Calu3 (cell line): ENCODE results near the gene NAB2. TPM values are rescaled to one million over a fixed set of nuclear protein-coding genes. Genes with fewer than 3 reads are reported as not detected.

Experiments
- BruUV-seq: library from RNA; stranded (reverse); fragments of 400-500 nt; replicated peaks from 2 replicates; lab custom pipeline; 2021; lab: Mats Ljungman, UMichigan
- CTCF ChIA-PET: fragments of 300-600 bp; sonication (Branson Sonifier 250); formaldehyde crosslinking; loops from one replicate; lab custom pipeline; 2022; ENCODE audit warnings: antibody characterized with exemption; lab: Charles Lee
- DNase-seq: peaks from one replicate; pipeline ENCODE4 v3.0.0; 2022
- H3K27ac Mint-ChIP-seq: one replicate; pipeline ENCODE4 v1.8.0; 2022; ENCODE audit warnings: mixed read lengths; ENCODE audit not compliant: unreplicated experiment
- H3K27me3 Mint-ChIP-seq: one replicate; pipeline ENCODE4 v1.8.0; 2022; ENCODE audit warnings: mixed read lengths; ENCODE audit not compliant: unreplicated experiment
- H3K36me3 Mint-ChIP-seq: one replicate; pipeline ENCODE4 v1.8.0; 2022; ENCODE audit warnings: mild to moderate bottlenecking, moderate library complexity, mixed read lengths; ENCODE audit not compliant: insufficient read depth, unreplicated experiment
- H3K4me1 Mint-ChIP-seq: one replicate; pipeline ENCODE4 v1.8.0; 2022; ENCODE audit warnings: mild to moderate bottlenecking, low read depth, mixed read lengths; ENCODE audit not compliant: unreplicated experiment
- H3K4me3 Mint-ChIP-seq: one replicate; pipeline ENCODE4 v1.8.0; 2022; ENCODE audit warnings: mild to moderate bottlenecking, low read depth, moderate library complexity, mixed read lengths; ENCODE audit not compliant: unreplicated experiment
- H3K9me3 Mint-ChIP-seq: one replicate; pipeline ENCODE4 v1.8.0; 2022; ENCODE audit warnings: low read depth, mixed read lengths; ENCODE audit not compliant: unreplicated experiment
- intact Hi-C: fragments of 100-400 bp; cut with micrococcal nuclease; formaldehyde crosslinking; loops from one replicate; pipeline ENCODE4 v1.10.0; 2022; ENCODE audit not compliant: unreplicated experiment
- total RNA-seq: library from RNA; stranded (reverse); gene quantifications from 2 replicates; pipeline ENCODE4 v1.2.3, GENCODE V29; 2022
- TF ChIP-seq, protein P1 (sequence below): fragments of 200-600 bp; IDR thresholded peaks from one replicate; pipeline ENCODE4 v1.8.0; 2022; ENCODE audit warnings: antibody characterized with exemption; ENCODE audit not compliant: unreplicated experiment

The NAB2 gene
- total RNA-seq, 1 experiment from 2014 or later = 21.3 TPM

DNA sequence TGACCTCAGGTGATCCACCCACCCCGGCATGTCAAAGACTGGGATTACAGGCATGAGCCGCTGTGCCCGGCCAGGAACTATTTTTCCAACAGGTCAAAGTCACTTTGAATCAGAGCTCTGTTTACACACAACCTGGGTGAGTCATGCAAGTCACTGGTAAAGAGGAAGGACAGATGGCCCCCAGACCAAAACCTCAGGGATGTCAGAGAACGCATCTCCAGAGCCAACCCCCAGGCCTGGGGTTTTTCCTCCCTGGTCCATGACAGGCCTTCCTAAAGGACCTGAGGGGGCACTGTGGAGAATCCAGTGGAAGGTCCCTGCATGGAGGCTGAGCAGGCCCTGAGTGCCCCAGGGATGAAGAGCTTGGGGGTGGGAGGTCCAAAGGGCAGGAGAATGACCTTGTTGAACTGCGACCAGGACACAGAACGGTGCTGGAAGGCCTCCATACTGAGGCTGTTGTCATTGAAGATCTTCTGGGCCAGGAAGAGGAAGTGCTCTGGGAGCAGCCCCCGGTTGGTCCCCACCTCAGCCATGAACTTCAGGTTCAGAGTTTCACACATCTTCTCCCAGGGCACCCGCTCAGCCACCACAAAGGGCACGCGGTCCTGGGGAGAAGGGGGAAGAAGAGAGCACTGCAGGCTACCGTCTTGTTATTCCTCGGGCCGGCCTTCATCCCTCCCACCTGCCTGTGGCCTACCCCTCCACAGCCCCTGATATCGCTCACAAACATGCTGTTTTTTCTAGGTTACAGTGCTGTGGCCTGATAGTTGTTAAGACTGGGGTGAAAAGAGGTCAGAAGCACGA is 13.2 kb downstream of the NAB2 start:
- peak; percentile 63 for DNase-seq
- H3K36me3 Mint-ChIP-seq = peaks cover 82% of the 10 kb centered on the region
- peaks cover 17% of the 10 kb centered on the region for H3K4me1 Mint-ChIP-seq
- H3K9me3 Mint-ChIP-seq = no peaks in the 10 kb centered on the region
- no peak overlapping the region for H3K4me3 Mint-ChIP-seq
- intact Hi-C loops = no loop called here
- no TSS peak for BruUV-seq
- CTCF ChIA-PET = interaction anchor here (0.7 to 2.8 kb wide), 6 partner anchors 10 to 319 kb away, joined by 4 to 25 read pairs (median 5); partner anchors contain the start of genes NEMP1 and STAT6
- peak overlapping the region; percentile 35 for H3K27ac Mint-ChIP-seq
- TF ChIP-seq, protein P1, sequence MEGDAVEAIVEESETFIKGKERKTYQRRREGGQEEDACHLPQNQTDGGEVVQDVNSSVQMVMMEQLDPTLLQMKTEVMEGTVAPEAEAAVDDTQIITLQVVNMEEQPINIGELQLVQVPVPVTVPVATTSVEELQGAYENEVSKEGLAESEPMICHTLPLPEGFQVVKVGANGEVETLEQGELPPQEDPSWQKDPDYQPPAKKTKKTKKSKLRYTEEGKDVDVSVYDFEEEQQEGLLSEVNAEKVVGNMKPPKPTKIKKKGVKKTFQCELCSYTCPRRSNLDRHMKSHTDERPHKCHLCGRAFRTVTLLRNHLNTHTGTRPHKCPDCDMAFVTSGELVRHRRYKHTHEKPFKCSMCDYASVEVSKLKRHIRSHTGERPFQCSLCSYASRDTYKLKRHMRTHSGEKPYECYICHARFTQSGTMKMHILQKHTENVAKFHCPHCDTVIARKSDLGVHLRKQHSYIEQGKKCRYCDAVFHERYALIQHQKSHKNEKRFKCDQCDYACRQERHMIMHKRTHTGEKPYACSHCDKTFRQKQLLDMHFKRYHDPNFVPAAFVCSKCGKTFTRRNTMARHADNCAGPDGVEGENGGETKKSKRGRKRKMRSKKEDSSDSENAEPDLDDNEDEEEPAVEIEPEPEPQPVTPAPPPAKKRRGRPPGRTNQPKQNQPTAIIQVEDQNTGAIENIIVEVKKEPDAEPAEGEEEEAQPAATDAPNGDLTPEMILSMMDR = no peak
- H3K27me3 Mint-ChIP-seq = no peaks in the 10 kb centered on the region

DNA sequence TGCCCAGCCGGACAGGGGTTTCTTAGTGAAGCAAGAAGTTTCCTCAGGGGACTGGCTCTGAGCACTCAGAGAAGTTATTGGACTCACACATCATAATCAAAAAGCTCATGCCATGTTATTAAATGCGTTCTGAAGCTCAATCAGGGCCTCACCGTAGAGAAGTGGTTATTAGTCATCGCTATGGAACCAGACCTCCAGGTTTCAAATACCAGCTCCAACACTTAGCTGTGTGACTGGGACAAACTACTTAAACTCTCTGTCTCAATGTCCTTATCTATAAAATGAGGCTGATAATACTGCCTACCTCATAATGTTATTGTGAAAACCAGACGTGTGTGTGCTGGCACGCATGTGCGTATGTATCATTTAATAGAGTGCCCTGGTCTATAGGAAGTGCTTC is 14.9 kb downstream of the NAB2 start:
- no TSS peak for BruUV-seq
- peaks cover 75% of the 10 kb centered on the region for H3K36me3 Mint-ChIP-seq

DNA sequence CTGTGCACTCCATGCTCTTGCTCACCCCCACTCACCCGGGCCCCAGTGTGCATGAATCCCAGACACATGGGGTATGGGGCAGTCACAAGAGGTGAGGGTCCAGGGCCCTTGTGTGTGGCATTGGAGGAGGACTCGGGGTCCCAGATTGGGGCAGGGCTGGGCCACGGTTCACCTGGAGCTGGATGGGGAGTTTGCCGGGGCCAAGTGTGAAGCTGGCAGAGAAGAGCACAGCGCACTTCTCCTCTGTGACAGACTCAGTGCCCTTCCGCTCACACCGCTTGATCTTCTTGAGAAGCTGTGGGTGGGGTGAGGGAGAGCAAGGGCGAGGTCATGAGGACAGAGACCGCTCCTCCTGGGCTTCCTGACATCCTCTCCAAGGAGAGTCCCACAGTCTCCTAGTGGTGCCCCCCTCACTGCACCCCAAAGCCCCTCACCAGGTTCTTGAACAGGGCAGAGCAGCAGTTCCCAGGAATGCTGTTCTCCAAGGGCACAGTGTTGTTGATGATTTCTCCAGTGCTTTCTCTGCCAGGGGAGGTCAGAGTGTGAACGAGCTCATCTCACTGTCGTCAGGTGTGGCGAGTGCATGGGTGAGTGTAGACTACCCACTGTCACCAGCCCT is 15.5 kb downstream of the NAB2 start:
- intact Hi-C loops = no loop called here
- no peak overlapping the region for H3K27ac Mint-ChIP-seq
- H3K4me1 Mint-ChIP-seq = peaks cover 31% of the 10 kb centered on the region

More for the DNA sequence above, 14.9 kb downstream of the NAB2 start:
- Mint-ChIP-seq H3K27ac (no peak overlapping the region), H3K9me3 (no peaks in the 10 kb centered on the region), H3K4me1 (peaks cover 26% of the 10 kb centered on the region), H3K27me3 (no peaks in the 10 kb centered on the region), H3K4me3 (no peak overlapping the region)
- DNase-seq = no peak
- TF ChIP-seq, protein P1 = no peak
- intact Hi-C loops = no loop called here
- CTCF ChIA-PET = interaction anchor here (2.8 kb wide), 1 partner anchor 8 kb away, joined by 25 read pairs; the partner anchor contains the start of gene STAT6

DNA sequence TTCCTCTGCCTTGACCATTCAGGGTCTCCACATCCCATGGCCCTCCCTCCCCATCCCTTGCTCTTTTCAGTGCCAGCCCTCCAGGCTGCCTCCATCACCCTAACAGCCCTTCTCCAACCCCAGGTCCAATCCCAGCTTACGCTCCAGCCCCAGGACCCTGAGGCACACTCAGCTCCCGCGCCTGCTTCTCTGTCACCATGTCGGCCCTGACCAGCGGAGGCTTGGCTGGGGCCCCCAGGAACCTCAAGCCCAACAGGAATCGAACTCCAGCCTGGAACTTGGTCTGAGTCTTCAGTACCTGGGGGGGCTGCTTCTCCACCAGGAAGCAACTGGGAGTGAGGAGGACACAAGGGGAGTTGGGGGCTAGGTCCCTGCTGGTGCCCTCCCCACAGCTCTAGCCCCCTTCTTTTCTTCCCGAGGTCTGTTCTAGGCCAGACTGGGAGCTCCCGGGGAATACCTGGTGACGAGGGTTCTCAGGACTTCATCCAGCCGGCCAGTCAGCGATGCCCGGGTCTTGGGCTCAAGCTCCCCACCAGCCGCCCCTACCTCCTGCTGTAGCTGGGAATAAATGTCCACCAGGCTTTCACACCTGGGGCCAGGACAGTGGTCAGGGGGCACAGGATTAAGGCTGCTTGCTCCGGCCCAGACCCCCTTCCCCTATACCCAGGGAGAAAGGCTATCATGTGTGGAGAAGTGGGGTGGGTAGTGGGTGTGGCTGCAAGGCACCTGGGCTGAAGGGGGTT is 16.3 kb downstream of the NAB2 start:
- TF ChIP-seq, protein P1 = no peak
- intact Hi-C loops = no loop called here
- CTCF ChIA-PET = interaction anchor here (0.6 kb wide), 1 partner anchor 23 kb away, joined by 3 read pairs; the partner anchor contains the start of gene LRP1

More for the DNA sequence above, 15.5 kb downstream of the NAB2 start:
- TF ChIP-seq, protein P1 = no peak
- Mint-ChIP-seq H3K36me3 (peaks cover 75% of the 10 kb centered on the region), H3K9me3 (no peaks in the 10 kb centered on the region), H3K27me3 (no peaks in the 10 kb centered on the region), H3K4me3 (no peak overlapping the region)
- CTCF ChIA-PET = no interaction called here
- BruUV-seq = no TSS peak
- no peak for DNase-seq

More for the DNA sequence above, 16.3 kb downstream of the NAB2 start:
- Mint-ChIP-seq H3K4me3 (no peak overlapping the region), H3K27me3 (no peaks in the 10 kb centered on the region), H3K36me3 (peaks cover 75% of the 10 kb centered on the region), H3K27ac (no peak overlapping the region), H3K9me3 (no peaks in the 10 kb centered on the region), H3K4me1 (peaks cover 37% of the 10 kb centered on the region)
- DNase-seq = no peak
- no TSS peak for BruUV-seq
